Psoas muscle (tissue), 8 donors: ENCODE results near the gene SPACA9. TPM values are rescaled to one million over a fixed set of nuclear protein-coding genes. Genes with fewer than 3 reads are reported as not detected.

Source experiments
- ATAC-seq, 4 donors: fragments of 200-7000 bp; cut with Tn5 transposase; one replicate each; pipeline ENCODE4 v1.9.1; 2020; ENCODE audit warnings: moderate library complexity in 3 of 4, mild to moderate bottlenecking in 2 of 4
- DNase-seq, 2 donors: peaks; one replicate each; pipeline ENCODE4 v3.0.0-alpha.2; 2020
- H3K27ac ChIP-seq: fragments of 200-600 bp; one replicate; pipeline ENCODE4 v1.8.0; 2022
- H3K27me3 ChIP-seq, 3 donors: fragments of 200-600 bp in 1 of 3; one replicate each; pipeline versions ENCODE4 v1.6.1 to v1.8.0; 2013 to 2022; ENCODE audit warnings: low read length in 2 of 3, mild to moderate bottlenecking in 2 of 3, moderate library complexity in 1 of 3; ENCODE audit not compliant: insufficient read depth in 3 of 3
- H3K36me3 ChIP-seq, 2 donors: fragments of 200-600 bp in 1 of 2; one replicate each; pipeline versions ENCODE4 v1.6.1 to v1.8.0; 2013 to 2022; ENCODE audit warnings: low read depth in 1 of 2, mild to moderate bottlenecking in 1 of 2, moderate library complexity in 1 of 2; ENCODE audit not compliant: insufficient read depth in 1 of 2
- H3K4me1 ChIP-seq: fragments of 200-600 bp; one replicate; pipeline ENCODE4 v1.8.0; 2022
- H3K4me3 ChIP-seq: fragments of 200-600 bp; one replicate; pipeline ENCODE4 v1.8.0; 2022; ENCODE audit warnings: mild to moderate bottlenecking
- H3K9me3 ChIP-seq: fragments of 200-600 bp; one replicate; pipeline ENCODE4 v1.8.0; 2022
- WGBS, 3 donors: extraction: QIAGEN DNeasy Blood & Tissue Kit; methylation state at CpG; one replicate each; pipeline versions ENCODE4 v1.1.6 to v1.1.7; 2013; 5-methylcytosine and 5-hydroxymethylcytosine counted together
- intact Hi-C, 2 donors: fragments of 100-400 bp; cut with DNase I; formaldehyde crosslinking; loops; one replicate each; pipeline versions ENCODE4 v1.11.0 to v1.14.2; 2022
- polyA plus RNA-seq, 3 donors: library from polyadenylated mRNA; stranded (reverse); fragments of 200-250 nt; gene quantifications; one replicate each; pipeline ENCODE4 v1.2.3, GENCODE V29; 2013
- total RNA-seq, 4 donors: library from RNA; stranded (reverse); fragmentation: NEBNext Ultra II Directional in 2 of 4; extraction: Animal tissue kit (Norgen Biotek cat#: 25700) in 2 of 4; gene quantifications; one replicate each; pipeline versions ENCODE4 v1.2.1 to v1.2.4, GENCODE V29; 2021 to 2023
- TF ChIP-seq, protein P1 (sequence below): fragments of 200-600 bp; IDR thresholded peaks from one replicate; pipeline ENCODE4 v1.8.0; 2022; ENCODE audit warnings: antibody characterized with exemption
- donor health status: healthy with polysubstance abuse.
- donor health status: DM: no; HTN: no; CAD: no; lungs with moderate emphysema.
- donor health status: Bipolar disorder and iron deficiency.
- donor health status: healthy.
- donor health status: DM: yes; HTN: yes; CAD: no.
- donor health status: DM: no; HTN: no; CAD: no.
- donor health status: DM: no; HTN: no; CAD: no.
- donor health status: DM: yes; HTN: yes; CAD: no.

The SPACA9 gene
- total and polyA plus RNA-seq, 7 donors, result 0.64 to 3.6 (median 1.1) TPM

DNA sequence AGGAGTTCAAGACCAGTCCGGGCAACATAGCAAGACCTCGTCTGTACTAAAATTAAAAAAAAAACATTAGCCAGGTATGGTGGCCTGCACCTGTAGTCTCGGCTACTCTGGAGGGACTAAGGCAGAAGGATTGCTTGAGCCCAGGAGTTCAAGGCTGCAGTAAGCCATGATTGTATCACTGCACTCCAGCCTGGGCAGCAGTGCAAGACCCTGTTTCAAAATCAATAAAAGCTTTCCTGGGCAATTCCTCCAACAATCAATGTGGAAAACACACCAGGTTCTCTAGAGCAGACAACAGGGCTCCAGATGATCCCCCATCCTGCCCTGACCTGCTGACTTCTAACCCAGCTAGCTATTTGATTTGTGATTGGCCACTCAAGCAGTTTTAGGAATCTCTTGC, 1.8 kb upstream of the SPACA9 start:
- 84 to 92% (median 85%) methylated on average over 3 of the region's 3 CpGs for WGBS, 3 donors
- H3K36me3 ChIP-seq, result no peaks in the 10 kb centered on the region
- peaks cover 0 to 3% (median 0%) of the 10 kb centered on the region in 3 donors for H3K27me3 ChIP-seq
- no peak overlapping the region for H3K4me3 ChIP-seq
- H3K9me3 ChIP-seq, result no peaks in the 10 kb centered on the region
- DNase-seq (no peak), ATAC-seq (no peak)
- H3K27ac ChIP-seq, result no peak overlapping the region
- TF ChIP-seq, protein P1, sequence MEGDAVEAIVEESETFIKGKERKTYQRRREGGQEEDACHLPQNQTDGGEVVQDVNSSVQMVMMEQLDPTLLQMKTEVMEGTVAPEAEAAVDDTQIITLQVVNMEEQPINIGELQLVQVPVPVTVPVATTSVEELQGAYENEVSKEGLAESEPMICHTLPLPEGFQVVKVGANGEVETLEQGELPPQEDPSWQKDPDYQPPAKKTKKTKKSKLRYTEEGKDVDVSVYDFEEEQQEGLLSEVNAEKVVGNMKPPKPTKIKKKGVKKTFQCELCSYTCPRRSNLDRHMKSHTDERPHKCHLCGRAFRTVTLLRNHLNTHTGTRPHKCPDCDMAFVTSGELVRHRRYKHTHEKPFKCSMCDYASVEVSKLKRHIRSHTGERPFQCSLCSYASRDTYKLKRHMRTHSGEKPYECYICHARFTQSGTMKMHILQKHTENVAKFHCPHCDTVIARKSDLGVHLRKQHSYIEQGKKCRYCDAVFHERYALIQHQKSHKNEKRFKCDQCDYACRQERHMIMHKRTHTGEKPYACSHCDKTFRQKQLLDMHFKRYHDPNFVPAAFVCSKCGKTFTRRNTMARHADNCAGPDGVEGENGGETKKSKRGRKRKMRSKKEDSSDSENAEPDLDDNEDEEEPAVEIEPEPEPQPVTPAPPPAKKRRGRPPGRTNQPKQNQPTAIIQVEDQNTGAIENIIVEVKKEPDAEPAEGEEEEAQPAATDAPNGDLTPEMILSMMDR, result no peak
- no peaks in the 10 kb centered on the region for H3K4me1 ChIP-seq
- intact Hi-C loops, result no loop called here

DNA sequence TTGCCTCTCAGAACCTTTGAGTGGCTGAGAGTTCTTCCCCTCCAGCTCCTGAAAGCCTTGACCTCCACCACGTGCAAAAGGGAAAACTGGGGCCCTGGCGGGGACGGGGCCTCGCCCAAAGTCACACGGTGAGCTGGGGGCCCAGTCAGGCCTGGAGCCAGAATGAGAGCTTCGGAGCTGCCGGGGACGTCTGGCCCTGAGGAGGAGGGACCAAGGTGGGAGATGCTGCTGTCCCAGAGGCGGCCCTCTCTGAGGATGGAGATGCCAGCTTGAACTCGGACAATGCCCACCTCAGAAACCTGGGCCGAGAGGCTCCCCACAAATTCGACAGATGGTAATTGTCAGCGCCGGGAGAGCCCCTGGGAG, 1.3 kb upstream of the SPACA9 start:
- 33 to 37% (median 34%) methylated on average over 14 of the region's 14 CpGs for WGBS, 3 donors
- no peaks in the 10 kb centered on the region for H3K9me3 ChIP-seq
- peak overlapping the region; percentile 74 for H3K4me3 ChIP-seq
- no peak for ATAC-seq
- intact Hi-C loops, result no loop called here
- no peaks in the 10 kb centered on the region for H3K4me1 ChIP-seq
- TF ChIP-seq, protein P1, result no peak
- H3K27ac ChIP-seq, result no peak overlapping the region
- DNase-seq, result no peak
- H3K27me3 ChIP-seq, result peaks cover 0 to 2% (median 0%) of the 10 kb centered on the region in 3 donors
- no peaks in the 10 kb centered on the region for H3K36me3 ChIP-seq

DNA sequence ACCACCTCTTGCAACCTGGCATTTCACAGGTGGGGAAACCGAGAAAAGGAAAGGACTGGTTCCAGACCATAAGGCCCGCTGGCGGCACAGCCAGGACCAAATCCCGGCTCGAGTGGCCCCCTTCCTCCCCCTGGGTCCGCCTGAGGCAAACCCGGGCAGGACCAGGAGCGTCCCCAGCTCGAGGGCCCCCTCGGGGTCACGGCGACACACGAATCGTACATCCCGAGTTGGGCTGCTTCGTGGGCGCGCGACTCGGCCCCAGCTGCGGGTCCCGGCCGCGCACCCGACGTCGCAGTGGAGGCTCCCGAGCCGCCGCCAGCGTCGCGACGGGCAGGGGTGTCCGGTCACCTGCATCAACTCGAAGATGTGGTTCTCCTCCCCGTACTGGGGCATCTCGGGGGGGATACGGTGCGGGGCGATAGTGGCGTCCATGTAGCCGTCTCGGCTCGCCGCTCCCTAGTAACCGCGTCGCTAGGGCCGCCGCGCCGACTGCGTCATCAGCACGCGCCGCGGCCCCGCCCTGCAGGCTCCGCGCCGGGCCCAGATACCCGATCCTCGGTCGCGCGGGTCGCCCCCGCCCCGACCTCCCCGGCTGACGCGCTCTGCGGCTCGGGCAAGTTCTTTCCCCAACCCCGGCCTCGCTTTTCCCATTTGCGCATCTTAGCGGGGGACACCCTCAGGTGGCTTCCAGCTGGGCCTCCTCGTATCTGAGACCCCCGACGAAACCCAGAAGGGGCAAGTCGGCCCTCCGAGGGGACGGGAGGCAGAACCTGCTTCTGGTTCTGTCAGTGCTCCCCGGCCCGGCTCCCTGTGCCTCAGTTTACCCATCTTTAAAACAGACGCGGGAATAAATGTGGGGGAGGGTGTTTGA, 639 bp upstream of the SPACA9 start, which contains the start of gene AK8:
Gene AK8 (minus strand): TSS at position 461 of the 871 bp plus-strand sequence. CDS start 29 bp downstream, at position 432.
- peak; percentile 74 to 80 for DNase-seq
- Histone ChIP-seq H3K27me3 (no peaks in the 10 kb centered on the region), H3K4me1 (no peaks in the 10 kb centered on the region), H3K4me3 (peak within 1 kb of the TSS; percentile 74), H3K36me3 (no peaks in the 10 kb centered on the region), H3K27ac (peak within 1 kb of the TSS; percentile 39), H3K9me3 (no peaks in the 10 kb centered on the region)
- ATAC-seq, result peak; percentile 87 to 97 (median 89)
- intact Hi-C loops, result no loop called here
- 0 to 2% (median 1%) methylated on average over 56 to 89 of the region's 89 CpGs for WGBS, 3 donors
- TF ChIP-seq, protein P1, result no peak

DNA sequence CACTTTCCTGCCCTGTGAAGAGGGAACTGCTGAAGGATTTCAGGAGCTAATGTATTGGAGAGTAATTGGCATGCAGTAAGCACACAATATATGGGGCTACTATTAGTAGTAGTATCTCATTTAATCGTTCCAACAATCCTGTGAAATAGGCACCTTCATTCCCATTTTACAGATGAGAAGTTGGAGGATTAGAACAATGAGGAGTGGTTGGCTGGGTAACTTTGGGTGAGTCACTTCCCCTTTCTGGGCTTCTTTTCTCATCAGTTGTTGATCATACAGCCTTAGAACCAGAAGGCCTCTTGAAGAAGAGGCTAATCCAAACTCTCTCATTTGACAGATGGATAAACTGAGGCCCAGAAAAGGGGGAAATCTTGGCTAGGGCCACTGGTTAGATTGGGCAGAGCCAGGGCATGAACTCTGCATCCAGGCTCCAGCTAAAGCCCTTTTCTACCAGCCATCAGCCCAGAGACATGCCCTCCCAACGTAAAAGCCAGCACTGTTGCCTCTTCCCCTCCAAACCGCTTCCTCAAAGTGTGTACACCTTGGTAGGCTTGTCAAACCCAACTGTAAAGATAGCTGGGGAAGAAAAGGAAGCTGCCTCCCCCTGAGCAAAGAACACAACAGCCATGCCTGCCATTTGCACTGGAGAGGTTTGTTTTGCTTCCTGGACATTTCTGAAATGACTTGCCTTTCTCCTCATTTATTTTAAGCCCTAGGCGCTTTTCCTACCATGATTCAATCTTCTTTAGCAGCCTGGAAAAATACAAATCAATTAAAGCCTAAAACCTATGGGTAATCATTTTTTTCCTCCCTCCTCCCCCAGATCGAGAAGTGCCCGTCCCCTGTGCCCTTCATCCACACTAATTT, 992 bp downstream of the SPACA9 start:
- DNase-seq (no peak), ATAC-seq (no peak)
- no peaks in the 10 kb centered on the region for H3K9me3 ChIP-seq
- TF ChIP-seq, protein P1, result no peak
- H3K4me1 ChIP-seq, result no peaks in the 10 kb centered on the region
- H3K27ac ChIP-seq, result no peak overlapping the region
- no peaks in the 10 kb centered on the region for H3K27me3 ChIP-seq
- intact Hi-C loops, result no loop called here
- H3K4me3 ChIP-seq, result no peak overlapping the region
- WGBS, 3 donors, result 77 to 88% (median 81%) methylated on average over 6 of the region's 6 CpGs
- H3K36me3 ChIP-seq, result no peaks in the 10 kb centered on the region
